Effector memory CD8-positive, alpha-beta T cell (primary cell): ENCODE data around the gene UBE2QL1.

ENCODE experiments used
- ATAC-seq: fragments of 150-1000 bp; cut with Tn5 transposase; replicated peaks from 2 replicates; pipeline ENCODE4 v1.10.0; 2021; ENCODE audit warnings: mild to moderate bottlenecking, moderate library complexity
- DNase-seq, 3 experiments: peaks; one replicate each; pipeline ENCODE4 v3.0.0; 2021
- H3K27ac Mint-ChIP-seq, 2 donors: one replicate each; pipeline ENCODE4 v1.8.0; 2022; ENCODE audit warnings: mild to moderate bottlenecking in 2 of 2, mixed read lengths in 2 of 2, moderate library complexity in 2 of 2
- H3K27me3 Mint-ChIP-seq, 2 donors: one replicate each; pipeline ENCODE4 v1.8.0; 2022; ENCODE audit warnings: mixed read lengths in 2 of 2
- H3K36me3 Mint-ChIP-seq: one replicate; pipeline ENCODE4 v1.8.0; 2022; ENCODE audit warnings: mild to moderate bottlenecking, moderate library complexity, mixed read lengths; ENCODE audit not compliant: insufficient read depth
- H3K4me1 Mint-ChIP-seq, 2 donors: one replicate each; pipeline ENCODE4 v1.8.0; 2022; ENCODE audit warnings: low read depth in 2 of 2, mixed read lengths in 2 of 2
- H3K4me3 Mint-ChIP-seq, 2 donors: one replicate each; pipeline ENCODE4 v1.8.0; 2022; ENCODE audit warnings: mild to moderate bottlenecking in 2 of 2, mixed read lengths in 2 of 2, moderate library complexity in 2 of 2
- H3K9me3 Mint-ChIP-seq, 2 donors: one replicate each; pipeline ENCODE4 v1.8.0; 2022; ENCODE audit warnings: mixed read lengths in 2 of 2

The UBE2QL1 gene

DNA sequence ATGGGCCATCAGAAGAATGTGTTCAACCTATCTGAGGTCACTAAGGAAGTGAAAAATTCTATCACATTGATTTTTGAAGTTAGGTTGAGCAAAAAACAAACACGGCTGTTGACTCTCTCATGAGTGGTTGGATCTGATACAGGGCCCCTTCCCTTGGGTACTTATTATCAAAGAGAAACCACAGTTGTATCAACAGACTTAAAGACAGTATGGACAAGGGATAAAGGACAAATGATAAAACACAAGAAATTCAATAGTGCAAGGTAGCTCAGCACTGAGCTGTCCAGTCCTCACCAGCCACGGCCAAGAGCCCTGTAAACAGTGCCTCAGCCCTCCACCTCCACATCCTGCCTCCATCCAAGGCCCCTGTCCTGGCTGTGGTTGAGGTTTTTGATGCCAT, 86.9 kb downstream of the UBE2QL1 start:
- Mint-ChIP-seq H3K9me3 (no peaks in the 10 kb centered on the region), H3K27ac (no peak overlapping the region), H3K4me3 (no peak overlapping the region), H3K36me3 (no peaks in the 10 kb centered on the region), H3K4me1 (no peaks in the 10 kb centered on the region), H3K27me3 (peaks cover 35 to 52% of the 10 kb centered on the region in 2 donors)
- DNase-seq, result no peak
- no peak for ATAC-seq

DNA sequence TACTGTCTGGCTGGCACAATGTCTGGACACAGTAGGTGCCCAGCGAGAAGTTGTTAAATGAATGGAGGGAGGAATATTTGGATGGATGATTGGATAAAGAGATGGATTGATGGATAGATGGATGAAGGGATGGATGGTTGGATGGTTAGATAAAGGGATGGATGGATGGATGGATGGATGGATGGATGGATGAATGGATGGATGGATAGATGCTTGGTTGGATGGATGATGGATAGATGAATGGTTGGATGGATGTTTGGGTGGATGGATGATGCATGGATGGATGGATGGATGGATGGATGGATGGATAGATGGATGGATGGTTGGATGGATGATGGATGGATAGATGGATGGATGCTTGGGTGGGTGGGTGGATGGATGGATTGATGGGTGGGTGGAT, 90.4 kb downstream of the UBE2QL1 start:
- no peak overlapping the region for H3K27ac Mint-ChIP-seq
- no peaks in the 10 kb centered on the region for H3K9me3 Mint-ChIP-seq
- no peaks in the 10 kb centered on the region for H3K4me1 Mint-ChIP-seq
- no peaks in the 10 kb centered on the region for H3K36me3 Mint-ChIP-seq
- DNase-seq, result no peak
- H3K4me3 Mint-ChIP-seq, result no peak overlapping the region
- H3K27me3 Mint-ChIP-seq, result peaks cover 24 to 38% of the 10 kb centered on the region in 2 donors
- ATAC-seq, result no peak

DNA sequence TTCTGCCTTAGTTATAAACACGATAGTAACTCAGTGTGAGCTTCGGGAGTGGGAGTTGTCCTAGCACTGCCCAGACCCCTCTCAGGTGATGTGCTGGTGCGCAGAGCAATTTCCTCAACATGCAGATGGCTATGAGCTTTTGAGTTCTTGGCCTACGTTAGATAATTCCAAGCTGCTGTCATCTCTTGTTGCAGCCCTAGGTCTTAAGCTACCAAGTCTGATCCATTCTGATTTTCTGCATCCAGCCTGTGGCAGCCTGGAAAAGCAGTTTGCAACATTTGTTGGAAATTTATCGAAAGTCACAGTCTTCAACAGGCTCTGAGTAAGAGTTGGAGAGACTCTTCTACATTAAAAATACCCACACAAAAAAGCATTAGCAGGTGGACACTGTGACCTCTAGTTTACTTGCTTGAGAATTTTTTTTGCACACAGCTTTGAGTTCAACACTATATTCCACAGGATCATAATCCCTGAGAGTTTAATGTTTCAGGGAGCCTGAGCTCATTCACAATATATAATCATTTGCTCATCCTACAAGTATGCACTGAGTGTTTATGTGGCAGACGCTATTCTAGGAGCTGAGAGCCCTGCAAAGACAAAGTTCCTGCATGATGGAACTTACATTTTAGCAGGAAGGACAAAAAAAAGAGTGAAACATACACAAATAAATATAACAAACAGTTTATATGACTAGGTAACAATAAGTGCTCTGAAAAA, 91.6 kb downstream of the UBE2QL1 start:
- ATAC-seq (no peak), DNase-seq (no peak)
- Mint-ChIP-seq H3K36me3 (no peaks in the 10 kb centered on the region), H3K9me3 (no peaks in the 10 kb centered on the region), H3K4me3 (no peak overlapping the region), H3K27ac (no peak overlapping the region), H3K4me1 (no peaks in the 10 kb centered on the region), H3K27me3 (peaks cover 19 to 45% of the 10 kb centered on the region in 2 donors)

DNA sequence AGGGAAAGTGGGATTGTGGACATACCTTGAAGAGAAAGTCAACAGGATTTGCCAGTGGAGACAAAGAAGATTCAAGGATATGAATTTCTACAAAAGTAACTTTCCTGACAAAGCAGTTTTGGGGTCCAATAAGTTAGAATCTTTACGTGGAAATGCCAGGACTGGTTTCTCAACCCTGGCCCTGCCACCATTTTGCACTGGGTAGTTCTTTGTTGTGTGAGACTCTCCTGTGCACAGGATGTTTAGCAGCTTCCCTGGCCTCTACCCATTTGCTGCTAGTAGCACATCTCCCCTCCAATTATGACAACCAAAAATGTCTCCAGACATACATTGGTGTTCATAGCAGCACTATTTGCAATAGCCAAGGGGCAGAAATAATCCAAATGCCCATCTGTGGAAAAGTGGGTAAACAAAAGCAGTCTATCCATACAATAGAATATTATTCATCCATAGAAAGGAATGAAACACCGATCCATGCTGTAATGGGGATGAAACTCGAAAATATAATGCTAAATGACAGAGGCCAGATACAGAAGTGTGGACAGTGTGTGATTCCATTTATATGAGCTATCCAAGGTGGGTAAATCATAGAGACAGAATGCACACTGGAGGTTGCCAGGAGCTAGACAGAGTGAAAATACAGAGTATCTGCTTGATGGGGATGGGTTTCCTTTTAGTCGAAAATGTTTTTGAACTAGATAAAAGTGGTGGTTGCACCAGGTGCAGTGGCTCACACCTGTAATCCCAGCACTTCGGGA, 92.8 kb downstream of the UBE2QL1 start:
- H3K36me3 Mint-ChIP-seq, result no peaks in the 10 kb centered on the region
- no peak overlapping the region for H3K4me3 Mint-ChIP-seq
- no peak for DNase-seq
- no peak for ATAC-seq
- H3K27ac Mint-ChIP-seq, result no peak overlapping the region
- H3K27me3 Mint-ChIP-seq, result peaks cover 20 to 46% of the 10 kb centered on the region in 2 donors
- no peaks in the 10 kb centered on the region for H3K4me1 Mint-ChIP-seq
- no peaks in the 10 kb centered on the region for H3K9me3 Mint-ChIP-seq

DNA sequence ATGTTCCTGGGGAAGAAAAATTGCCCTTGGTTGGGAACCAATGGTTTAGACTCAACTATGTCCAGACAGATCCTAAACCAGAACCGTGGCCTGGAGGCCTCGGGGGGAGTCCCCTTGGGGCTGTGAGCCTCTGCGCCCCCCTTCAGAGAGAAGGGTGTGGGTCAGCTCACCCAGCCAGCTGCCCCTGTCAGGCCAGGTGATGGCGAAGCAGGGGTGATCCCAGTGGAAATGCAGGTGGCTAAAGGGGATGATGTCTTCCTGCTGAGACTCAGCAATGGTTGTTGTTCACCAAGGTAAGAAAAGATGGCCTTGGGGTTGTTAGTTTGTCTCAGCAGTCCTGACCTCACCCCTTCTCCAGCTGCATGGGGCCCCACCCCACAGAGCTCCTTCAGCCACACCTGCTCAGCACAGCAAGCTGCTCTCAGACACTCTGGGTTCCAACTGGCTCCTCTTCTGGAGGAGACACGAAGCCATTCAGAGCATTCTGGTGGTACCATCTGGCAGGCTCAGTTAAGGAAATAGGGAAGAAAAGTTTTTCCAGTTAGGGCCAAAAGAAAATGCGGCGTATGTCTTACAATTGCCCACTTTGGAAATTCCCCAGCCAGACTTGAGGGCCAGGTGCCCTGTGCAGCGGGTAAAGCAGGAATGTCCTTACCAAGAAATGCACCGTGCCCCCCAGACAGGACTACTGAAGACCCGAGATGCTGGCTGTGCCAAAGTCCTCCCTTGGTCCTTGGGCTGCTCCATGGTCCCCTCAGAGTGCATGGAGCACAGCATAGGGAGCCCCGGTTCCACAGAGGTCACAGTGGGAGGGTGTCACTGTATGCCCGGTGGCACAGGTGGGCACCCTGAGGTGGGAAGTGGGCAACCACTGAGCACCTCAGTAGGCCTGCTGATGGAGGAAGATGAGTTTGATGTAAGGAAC, 94.0 kb downstream of the UBE2QL1 start:
- Mint-ChIP-seq H3K9me3 (no peaks in the 10 kb centered on the region), H3K27ac (no peak overlapping the region), H3K4me1 (no peaks in the 10 kb centered on the region), H3K27me3 (peaks cover 33 to 50% of the 10 kb centered on the region in 2 donors), H3K36me3 (no peaks in the 10 kb centered on the region), H3K4me3 (no peak overlapping the region)
- no peak for DNase-seq
- ATAC-seq, result no peak

DNA sequence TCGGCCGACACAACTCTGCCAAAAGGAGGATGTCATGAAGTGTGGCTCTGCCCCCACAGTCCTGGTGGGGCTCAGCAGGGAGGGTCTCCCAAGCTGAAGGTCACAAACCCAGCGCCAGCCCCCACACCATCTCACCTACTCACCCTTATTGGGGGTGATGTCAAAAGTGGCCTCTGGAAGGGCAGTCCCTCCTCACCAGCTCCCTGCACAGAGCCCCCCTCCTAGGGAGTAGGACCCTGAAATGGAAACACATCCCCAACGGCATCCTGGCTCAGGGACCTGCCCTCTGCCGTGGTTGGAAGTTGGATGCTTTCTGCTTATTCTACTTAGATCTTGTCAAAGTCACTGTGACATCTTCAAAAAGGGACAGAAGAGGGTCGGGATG, 94.7 kb downstream of the UBE2QL1 start:
- Mint-ChIP-seq H3K27ac (no peak overlapping the region), H3K36me3 (no peaks in the 10 kb centered on the region), H3K27me3 (peaks cover 33 to 47% of the 10 kb centered on the region in 2 donors), H3K9me3 (no peaks in the 10 kb centered on the region), H3K4me1 (no peaks in the 10 kb centered on the region), H3K4me3 (no peak overlapping the region)
- no peak for DNase-seq
- no peak for ATAC-seq

DNA sequence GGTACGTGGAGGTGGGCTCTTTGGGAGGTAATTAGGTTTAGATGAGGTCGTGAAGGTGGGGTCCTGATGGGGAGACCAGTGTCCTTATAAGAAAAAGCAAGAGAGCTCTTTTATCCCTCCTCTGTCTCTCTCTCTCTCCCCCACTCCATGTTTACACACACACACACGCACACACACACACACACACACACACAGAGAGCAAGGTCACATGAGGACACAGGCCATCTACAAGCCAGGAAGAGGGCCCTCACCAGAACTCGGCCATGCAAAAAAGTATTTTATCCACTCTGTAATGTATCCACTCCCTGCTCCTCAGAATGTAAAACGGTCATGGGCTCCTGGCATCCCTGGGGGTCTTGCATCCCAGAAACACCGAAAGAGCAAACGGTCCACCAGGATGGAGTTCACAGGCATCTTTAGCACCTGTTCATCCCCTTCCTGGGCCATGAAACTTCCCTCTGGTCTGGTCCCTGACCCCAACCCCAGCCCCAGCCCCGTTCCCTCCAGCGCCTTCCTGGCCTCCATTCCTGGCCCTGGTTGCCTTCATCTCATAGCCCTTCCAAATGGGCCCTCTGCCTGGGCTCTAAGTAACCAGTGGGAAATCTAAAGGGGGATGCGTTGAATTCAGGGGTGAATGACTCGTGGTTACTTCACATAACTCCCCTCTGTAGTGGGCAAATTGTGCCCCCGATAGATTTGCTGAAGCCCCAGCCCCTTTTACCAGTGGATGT, 95.3 kb downstream of the UBE2QL1 start:
- H3K4me3 Mint-ChIP-seq, result no peak overlapping the region
- no peak overlapping the region for H3K27ac Mint-ChIP-seq
- no peaks in the 10 kb centered on the region for H3K4me1 Mint-ChIP-seq
- DNase-seq (no peak), ATAC-seq (no peak)
- peaks cover 29 to 47% of the 10 kb centered on the region in 2 donors for H3K27me3 Mint-ChIP-seq
- H3K9me3 Mint-ChIP-seq, result no peaks in the 10 kb centered on the region
- H3K36me3 Mint-ChIP-seq, result no peaks in the 10 kb centered on the region
